NCI-H446 treated with DMSO at 0.1 percent for 48 hours (cell line): ENCODE measurements around the gene XYLT2.
"Not testable (repeated sequence)": the region's sequence is repeated elsewhere in the genome, so short reads cannot be mapped to it uniquely, and the experiment has no call there.

Experiments used
- DNase-seq: peaks from one replicate; lab custom pipeline; 2025; lab: John Stamatoyannopoulos, UW

Gene XYLT2

GRCh38 chr17:50345432-50346312, at the start of gene XYLT2:
Gene XYLT2, plus strand, starts transcription at chr17:50346126. Its CDS starts 15 bp downstream, at chr17:50346141.
- peak; percentile 61 for DNase-seq

- peak; percentile 12 for DNase-seq
Measured at GRCh38 chr17:50297407-50297865, 48.5 kb upstream of the XYLT2 start.

- DNase-seq, result no peak
Measured at GRCh38 chr17:50298018-50298417, 47.9 kb upstream of the XYLT2 start.

- DNase-seq, result no peak
Measured at GRCh38 chr17:50299776-50300175, 46.1 kb upstream of the XYLT2 start.

GRCh38 chr17:50300824-50301223, 45.1 kb upstream of the XYLT2 start:
- not testable (repeated sequence) for DNase-seq

GRCh38 chr17:50301891-50302584, 43.9 kb upstream of the XYLT2 start:
- no peak for DNase-seq

- DNase-seq, result no peak
Measured at GRCh38 chr17:50303051-50303450, 42.9 kb upstream of the XYLT2 start.

GRCh38 chr17:50303596-50303995, 42.3 kb upstream of the XYLT2 start:
- no peak for DNase-seq

GRCh38 chr17:50304781-50305404, 41.0 kb upstream of the XYLT2 start:
- DNase-seq, result no peak

- no peak for DNase-seq
Measured at GRCh38 chr17:50307654-50308053, 38.3 kb upstream of the XYLT2 start.

GRCh38 chr17:50308666-50309065, 37.3 kb upstream of the XYLT2 start:
- no peak for DNase-seq

GRCh38 chr17:50310455-50311111, 35.3 kb upstream of the XYLT2 start:
- DNase-seq, result no peak

GRCh38 chr17:50311112-50311460, 34.8 kb upstream of the XYLT2 start:
- no peak for DNase-seq

- no peak for DNase-seq
Measured at GRCh38 chr17:50311483-50311882, 34.4 kb upstream of the XYLT2 start.

- no peak for DNase-seq
Measured at GRCh38 chr17:50312308-50312707, 33.6 kb upstream of the XYLT2 start.

- DNase-seq, result no peak
Measured at GRCh38 chr17:50314456-50315011, 31.4 kb upstream of the XYLT2 start.

- DNase-seq, result peak; percentile 55
Measured at GRCh38 chr17:50316016-50316587, 29.8 kb upstream of the XYLT2 start.

GRCh38 chr17:50316660-50317059, 29.3 kb upstream of the XYLT2 start:
- not testable (repeated sequence) for DNase-seq

GRCh38 chr17:50317121-50317520, 28.8 kb upstream of the XYLT2 start:
- no peak for DNase-seq

- DNase-seq, result peak; percentile 70
Measured at GRCh38 chr17:50318501-50319285, 27.2 kb upstream of the XYLT2 start.
